Stimulated activated CD4-positive, alpha-beta T cell treated with anti-CD3 and anti-CD28 coated beads, Interleukin-4, amount 100 ng/mL, for 48 hours (primary cell): Measurements from ENCODE around the gene DDX5.
A peak's percentile ranks its signal among the peaks of the same experiment; 100 is the strongest.

ENCODE experiments used
- DNase-seq, 2 donors: peaks; one replicate each; pipeline ENCODE4 v3.0.0-alpha.2; 2020; ENCODE audit warnings: low read depth in 2 of 2

DDX5 gene

DNA sequence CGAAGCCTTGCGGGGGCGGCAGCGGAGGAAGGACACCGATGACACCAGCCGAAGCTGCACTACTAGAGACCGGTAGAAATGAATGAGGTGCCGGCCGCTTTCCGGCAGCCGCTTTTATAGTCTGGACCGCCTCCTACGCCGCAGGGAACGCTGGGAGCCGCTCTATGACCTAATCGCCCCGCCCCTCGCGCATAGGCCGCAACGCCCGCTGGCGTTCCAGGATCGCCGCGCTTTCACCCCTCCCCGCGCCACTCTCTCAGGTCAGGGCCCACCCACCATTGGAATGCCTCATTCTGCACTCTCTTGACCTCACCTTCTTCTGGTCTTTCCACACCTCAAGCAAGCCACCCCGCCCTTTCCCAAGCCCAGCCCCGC lies at the start of gene DDX5:
DDX5 (minus strand) TSS at position 89 of the 375 bp plus-strand sequence. CDS start 170 bp downstream, outside the sequence.
- peak; percentile 97 for DNase-seq

DNA sequence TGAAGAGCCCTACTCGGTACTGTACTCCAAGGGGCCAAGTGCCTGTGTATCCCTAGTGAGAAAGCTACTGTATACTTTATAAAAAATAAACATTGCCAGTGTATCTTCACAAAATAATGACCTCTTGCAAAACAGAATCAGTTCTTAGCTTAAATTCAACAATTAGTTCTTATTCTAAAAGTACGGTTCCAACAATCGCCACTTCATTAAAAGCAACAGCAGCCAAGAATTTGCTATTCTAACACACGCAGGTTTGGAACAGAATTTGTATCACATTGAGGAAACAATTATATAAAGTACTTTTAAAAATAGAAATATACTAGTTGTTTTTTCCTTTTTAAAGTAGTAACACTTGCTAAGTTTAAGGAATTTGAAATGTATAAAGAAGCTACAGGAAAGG lies 49.2 kb upstream of the DDX5 start:
- no peak for DNase-seq

DNA sequence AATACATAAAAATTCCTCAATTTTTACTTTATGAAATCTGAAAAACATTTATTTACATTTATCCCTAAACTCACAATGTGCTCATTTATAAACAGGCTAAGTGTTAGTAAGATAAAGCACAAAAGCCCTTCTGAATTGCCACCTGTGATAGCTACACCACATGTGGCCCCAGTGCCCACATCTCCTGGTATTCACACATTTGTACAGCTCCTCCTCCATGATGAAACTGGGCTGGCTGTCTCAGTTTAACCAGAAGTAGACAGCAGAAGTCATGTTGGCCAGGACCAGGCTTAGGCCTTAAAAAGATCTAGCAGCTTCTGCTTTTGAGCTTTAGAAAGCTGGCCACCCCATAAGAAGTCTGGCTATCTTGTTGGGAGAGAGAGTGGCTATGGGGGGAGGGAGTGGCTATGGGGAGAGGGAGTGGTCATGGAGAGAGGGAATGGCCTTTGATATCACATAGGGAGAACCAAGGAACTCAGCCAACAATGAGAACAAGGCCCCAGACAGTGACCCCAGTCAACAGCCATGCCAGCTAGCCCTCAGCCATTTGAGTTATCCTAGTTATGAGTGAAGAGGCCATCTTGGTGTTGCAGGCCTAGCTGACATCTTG lies 48.0 kb upstream of the DDX5 start:
- no peak for DNase-seq

DNA sequence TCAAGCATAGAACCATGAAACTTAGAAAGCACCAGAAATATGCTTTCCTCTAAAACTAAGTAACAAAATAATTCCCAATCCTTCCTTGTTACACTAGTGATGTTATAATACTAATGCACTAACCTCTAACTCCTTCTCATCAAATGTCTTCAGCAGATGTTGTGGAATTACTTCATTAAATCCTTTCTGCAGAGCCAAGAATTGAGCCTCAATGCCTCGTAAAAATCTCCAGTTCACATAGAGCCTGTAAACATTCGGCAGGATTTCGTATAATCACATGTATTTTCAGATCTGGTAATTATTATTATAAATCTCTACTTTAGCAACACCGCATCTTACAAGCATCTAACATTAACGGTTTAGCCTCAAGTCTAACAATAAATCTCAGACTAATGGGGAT lies 45.4 kb upstream of the DDX5 start:
- DNase-seq: no peak

DNA sequence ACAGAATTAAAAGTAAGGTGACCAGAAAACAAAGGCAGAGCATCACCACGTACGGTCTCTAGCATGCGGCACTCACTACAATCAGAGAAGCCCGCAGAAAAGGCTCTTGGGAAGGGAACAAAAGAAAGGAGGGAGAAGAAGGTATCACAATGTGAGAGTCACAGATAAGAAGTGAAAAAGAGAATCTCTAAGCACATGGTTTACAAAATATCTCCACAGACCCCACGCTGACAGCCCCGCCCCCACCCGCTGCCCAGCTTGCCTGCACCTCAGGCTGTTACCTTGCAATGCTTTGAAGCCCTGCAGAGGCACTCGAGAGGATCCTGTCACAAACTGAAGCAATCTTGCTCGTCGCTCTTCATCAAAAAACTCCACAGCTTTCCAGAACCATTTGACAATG lies 41.2 kb upstream of the DDX5 start:
- DNase-seq: no peak

DNA sequence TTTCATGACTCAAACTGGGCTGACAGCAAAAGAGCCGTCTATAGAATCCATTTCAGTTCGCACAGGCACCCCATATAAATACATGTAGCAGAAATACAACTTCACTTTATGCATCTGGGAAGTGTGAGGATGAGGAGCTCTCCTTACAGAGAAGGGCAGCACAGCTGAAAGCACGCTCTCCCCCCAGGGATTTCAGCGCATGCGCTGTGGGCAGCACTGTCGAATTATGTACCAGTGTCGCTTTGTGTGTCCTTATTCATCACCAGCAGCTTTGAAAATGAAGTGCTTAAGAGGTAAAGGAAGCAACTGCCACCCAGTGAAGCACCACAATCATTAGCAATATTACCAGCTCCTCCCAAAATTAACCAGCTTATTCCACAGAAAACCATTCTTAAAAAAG lies 40.6 kb upstream of the DDX5 start:
- DNase-seq: no peak

DNA sequence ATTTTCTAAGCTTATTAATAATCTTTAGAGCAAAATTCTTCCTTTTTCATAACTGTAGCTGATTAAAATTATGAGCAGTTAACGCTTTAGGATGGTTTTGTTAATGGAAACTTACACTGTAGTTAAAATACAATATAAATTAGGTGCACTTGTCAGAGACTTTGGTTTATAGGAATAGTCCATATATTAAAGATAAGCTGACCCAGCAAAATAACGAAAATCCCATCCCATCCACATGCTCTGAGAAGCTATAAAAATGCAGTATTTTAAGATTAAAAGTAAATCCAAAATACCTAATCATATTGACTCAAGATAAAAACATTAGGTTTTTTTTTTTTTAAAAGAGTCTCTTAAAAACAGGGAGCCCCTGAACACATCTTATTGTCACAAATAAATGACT lies 38.7 kb upstream of the DDX5 start:
- DNase-seq: no peak

DNA sequence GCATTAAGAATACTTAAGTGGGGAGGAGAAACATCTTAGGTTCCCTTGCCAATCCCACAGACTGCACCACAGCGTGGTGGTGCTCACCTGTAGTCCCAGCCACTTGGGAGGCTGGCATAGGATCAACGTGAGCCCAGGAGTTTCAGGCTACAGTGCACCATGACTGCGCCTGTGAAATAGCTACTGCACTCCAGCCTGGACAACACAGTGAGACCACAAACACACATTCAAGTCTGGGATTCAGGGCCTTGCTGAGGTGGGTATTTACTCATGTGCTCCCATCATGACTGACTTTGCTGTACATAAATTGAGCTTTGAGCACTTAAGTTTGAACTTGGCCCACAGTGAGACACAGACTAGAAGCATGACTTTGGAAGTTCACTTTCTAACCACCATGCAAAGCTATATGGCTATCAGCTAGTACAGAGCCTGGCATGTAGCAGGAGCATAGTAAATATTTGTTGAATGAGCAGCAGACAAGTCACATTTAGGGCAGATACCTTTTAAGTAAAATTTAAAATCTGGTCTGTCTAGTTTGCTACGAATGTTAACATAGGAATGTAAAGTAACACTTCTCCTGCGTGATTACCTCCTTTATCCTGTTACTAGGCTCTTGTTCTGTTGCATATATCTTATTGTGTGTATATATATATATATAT lies 34.2 kb upstream of the DDX5 start:
- DNase-seq: no peak

DNA sequence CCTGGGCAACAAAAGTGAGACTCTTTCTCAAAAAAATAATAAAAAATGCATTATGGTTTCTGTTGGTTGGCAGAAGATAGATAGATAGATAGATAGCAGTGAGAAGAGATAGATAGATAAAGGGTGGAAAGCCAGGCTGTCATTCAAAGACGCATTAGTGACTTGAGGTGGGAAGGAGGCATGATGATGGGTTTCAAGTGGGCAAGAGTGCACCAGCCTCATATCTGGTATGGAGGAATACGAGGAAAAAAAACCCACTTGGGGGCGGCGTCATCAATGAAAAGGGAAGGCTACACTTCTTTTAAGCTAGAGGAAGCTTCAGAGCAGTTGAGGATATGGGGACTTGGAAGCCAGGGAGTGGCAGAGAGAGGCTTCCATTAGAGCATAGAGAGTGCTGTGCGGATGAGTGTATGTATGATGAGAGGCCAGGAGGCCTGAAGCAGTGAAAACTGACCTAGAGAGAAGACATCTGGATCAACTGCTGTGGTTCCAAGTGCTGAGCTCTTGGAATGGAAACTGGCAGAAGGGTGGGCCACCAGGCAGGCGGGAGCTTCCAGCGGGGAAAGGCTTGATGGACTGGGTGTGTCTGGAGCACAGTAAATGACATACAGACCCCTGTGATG lies 32.5 kb upstream of the DDX5 start:
- DNase-seq: no peak

DNA sequence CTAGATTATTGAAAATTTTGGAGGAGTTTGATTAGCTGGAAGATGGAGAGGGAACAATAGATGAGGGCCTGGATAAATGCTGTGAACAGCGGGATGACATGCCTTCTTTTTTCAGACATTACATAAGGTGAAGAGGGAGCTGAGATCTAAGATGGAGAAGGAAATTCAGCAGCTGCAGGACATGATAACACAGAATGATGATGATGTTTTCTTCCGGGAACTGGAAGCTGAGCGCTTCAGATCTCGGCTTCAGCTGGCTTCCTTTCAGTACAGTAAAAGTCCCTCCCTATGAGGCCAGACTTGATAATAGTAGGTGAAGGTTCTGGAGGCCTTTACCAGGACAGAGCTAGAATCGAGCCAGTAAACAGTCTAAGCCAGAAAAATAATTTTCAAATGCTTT lies 31.4 kb upstream of the DDX5 start:
- DNase-seq: no peak

DNA sequence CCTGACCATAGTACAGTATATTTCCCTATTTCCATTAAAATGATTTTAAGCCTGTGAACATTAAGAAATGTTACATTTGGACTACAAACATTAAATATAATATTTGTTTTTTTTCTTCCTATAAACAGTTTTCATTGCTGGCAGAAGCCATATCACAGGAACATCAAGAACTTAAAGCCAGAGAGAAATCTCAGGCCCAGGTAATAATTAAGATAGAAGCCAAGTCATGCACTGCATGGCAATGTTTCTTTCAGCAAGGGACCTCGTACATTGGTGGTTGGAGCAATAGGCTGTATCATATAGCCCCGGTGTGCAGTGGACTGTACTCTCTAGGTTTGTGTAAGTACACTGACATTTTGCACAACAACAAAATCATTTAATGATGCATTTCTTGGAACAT lies 30.8 kb upstream of the DDX5 start:
- DNase-seq: no peak

DNA sequence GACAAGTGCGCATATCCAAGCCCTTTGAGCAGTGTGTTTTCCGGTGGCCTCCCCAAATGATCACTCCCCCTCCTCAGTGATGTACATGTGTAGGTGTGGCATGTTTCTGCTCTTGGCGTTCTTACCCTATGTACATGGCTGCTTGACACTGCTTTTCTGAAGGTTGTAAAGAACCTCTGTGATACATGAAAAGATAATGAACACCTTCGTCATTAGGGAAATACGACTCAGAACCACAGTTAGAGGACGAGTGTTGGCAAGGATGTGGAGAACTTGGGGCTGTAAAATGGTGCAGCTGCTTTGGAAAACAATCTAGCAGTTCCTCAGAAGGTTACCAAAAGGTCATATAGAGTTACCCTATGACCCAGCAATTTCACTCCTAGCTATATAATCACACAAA lies 29.3 kb upstream of the DDX5 start:
- no peak for DNase-seq

DNA sequence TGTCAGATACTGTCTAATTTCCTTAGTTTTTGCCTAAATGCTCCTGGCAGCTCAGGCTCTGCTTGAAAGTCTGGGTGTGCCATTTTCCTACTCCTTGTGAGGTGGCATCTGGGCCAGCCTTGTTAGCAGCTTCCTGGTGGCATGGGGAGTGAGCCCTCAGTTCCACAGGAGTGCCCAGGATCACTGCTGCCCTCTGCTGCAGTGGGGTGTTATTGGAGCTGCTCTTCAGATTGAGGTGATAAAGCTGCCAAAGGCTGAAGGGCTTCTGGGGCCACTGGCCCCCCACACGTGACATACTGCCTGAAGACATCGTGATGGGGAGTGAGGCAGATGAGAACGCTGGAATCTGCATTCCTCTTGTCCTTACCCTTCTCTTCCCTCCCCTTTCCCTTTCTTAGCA lies 28.1 kb upstream of the DDX5 start:
- no peak for DNase-seq

DNA sequence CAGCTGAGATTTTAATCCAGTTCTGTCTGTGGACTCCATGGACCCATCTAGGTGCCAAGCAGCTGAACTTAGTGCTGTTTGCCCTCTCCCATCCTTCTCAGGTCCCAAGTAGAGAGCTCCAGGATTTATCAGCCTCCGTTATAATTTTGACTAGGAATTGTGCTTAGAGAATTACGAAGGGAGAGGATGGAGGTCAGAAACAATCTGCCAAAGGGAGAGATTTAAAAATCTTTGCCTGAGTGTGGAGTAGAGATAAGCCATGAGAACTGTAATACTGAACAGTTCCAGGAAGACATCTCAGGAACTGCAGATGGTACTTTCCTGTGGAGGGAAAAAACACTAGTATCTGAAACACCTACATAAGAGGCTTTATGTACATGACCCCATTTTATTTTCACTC lies 27.7 kb upstream of the DDX5 start:
- no peak for DNase-seq

DNA sequence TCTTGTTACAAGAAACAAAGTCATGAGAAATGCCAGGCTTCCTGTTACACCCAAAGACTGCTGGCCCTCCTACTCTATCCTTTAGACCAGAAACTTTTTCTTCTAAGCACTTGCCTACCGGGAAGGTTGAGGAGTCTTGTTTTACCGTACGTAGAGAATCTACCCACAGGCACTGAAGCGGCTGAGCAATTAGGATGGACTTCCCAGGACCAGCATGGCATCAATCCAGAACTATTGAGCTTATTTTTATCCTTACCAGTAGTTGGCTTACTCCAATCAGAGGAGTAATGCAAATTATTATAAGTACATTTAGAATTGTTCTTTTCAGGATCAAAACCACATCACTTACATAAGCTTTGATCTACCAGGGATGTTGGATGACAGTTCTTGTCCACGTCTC lies 26.3 kb upstream of the DDX5 start:
- DNase-seq: no peak

DNA sequence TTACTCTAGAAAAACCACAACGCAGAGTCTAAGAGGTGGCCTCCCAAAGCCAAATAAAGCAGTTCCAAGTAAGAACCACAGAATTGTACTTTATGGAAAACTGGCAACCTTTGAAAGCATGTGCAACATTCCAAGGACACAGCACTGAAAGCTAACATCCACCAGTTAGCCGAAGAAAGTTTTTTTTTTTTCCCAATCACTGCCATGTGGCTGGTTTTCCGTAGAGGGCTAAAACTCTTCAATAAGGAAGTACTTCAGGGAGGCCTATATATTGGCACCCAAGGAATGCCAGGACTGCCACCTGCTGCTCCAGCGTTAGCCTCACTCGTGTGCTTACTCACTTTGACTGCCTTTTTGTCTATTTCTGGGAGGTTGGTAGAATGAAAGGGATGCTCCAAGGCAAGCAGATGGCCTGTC lies 25.9 kb upstream of the DDX5 start:
- DNase-seq: no peak

DNA sequence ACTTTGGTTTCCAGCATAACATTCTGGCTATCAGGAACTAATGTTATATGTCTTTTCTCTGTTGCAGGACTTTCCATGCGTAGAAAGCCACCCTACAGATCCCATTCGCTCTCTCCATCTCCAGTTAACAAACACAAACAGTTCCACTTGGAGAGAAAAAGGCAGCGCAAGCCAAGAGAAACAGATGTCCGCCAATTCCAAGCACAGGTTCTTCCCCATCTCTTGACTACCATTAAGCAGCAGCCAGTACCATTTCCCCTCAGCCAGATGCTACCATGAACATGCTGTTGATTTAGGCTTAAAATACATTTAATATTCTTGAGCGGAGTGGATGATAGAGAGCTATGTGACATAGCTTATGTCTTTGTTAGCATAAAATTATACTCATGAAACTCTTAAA lies 23.1 kb upstream of the DDX5 start:
- DNase-seq: no peak

DNA sequence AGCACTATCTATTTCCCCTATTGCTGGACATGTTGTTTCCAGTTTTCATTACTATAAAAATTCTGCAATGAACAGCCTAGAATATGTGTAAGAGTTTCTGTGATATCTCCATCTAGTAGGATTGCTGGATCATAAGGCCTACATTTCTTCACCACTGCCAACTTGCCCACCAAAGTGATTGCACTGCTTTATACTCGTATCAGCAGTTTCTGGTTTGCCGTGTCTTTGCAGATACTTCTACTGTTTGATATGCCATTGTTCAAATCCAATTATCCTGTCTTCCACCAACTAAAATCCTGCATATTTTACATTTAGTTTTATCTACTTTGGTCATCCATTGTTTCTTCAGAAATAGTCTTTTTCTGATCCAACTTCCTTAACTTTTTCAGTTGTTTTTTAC lies 21.8 kb upstream of the DDX5 start:
- no peak for DNase-seq

DNA sequence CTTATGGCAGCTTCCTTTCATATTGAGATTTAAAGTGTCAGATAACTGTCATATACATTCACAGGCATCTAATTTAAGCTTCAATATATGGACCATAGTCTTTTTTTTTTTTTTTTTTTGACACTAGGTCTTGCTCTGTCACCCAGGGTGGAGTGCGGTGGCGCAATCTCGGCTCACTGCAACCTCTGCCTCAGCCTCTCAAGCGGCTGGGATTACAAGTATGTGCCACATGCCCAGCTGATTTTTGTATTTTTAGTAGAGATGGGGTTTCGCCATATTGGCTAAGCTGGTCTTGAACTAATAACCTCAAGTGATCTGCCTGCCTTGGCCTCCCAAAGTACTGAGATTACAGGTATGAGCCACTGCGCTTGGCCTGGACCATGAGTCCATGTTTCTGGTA lies 14.3 kb upstream of the DDX5 start:
- DNase-seq: no peak

DNA sequence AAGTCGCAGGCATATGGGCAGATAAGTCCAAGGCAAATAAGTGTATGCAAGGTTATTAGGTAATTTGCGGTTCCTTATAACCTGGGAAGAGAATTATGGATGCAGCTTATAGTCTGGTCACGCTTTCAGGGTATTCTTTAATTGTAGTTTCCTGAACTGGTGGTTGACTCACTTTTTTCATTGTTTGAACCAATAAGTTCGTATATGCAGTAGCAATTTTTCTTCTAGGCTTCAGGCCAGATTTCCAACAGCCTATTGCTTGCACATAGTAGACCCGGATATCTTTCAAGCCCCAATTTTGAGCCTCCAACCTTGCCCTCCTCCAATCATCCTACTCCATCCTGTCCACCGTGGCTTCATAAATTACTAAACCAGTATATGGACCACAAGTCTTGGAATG lies 13.5 kb upstream of the DDX5 start:
- no peak for DNase-seq

DNA sequence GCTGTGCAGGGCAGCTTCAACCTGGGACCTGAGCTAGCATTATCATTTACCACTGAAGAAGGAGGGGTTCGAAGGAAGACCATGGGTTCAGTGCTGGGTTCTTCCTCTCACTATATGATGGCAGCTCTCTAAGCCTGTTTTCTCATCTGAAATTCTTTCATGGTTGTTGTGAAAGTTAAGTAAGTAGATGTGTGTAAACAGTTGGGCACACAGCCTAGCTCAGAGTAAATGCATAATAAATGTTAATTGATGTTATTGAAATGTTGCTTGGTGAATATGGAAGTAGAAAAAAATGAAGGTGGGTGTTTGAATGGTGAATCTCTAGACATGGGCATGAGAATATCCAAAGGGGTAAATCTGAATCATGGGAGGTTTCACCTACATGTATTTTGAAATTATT lies 9.7 kb upstream of the DDX5 start:
- no peak for DNase-seq

DNA sequence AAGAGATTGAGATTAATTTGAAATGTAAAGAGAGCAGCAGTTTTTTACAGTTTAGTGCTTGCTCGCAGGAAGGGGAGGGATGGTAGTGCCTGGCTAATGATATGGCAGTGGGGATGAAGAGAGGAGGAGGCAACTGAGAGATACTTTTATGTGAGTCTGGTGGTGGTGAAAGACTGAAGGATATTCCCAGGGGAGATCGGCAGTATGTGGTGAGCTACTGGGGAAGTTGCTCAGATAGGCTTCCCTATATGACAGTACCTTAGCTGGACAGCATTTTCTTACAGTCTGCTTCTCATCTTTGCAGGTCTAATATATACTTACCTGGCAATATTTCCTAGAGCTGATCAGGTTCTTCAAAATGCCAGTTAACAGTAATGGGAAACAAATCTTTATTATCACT lies 9.3 kb upstream of the DDX5 start:
- DNase-seq: no peak

DNA sequence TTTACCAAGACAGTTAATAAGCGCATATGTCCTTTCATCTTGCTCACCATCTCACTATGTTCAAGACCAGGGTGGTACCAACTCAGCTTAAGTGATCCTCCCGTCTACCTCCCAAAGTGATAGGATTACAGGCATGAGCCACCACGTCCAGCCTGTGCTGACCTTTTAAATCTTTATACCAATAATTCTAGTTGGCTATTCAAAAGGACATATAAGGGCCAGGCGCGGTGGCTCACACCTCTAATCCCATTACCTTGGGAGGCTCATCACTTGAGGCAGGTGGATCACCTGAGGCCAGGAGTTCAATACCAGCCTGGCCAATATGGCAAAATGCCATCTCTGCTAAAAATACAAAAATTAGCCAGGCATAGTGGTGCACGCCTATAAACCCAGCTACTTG lies 3.1 kb upstream of the DDX5 start:
- no peak for DNase-seq

DNA sequence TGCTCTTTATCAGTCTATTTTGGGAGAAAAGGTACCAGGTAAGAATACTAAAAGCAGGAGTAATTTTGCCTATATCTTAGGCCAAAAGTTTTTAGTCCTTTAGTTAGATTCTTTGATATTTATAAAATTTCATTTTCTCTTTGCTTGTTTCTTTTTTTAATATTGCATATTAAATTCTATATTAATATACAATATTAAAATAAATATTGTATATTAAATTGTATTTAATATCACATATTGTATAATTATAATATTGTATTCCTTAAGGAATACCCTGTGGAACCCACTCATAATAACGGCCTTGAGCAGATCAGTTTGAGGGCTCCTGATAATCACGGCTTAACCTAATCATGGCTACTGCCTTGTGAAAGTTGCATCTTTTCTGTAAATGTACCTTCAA lies 2.6 kb upstream of the DDX5 start:
- DNase-seq: no peak
